ENCODE results near the gene NEIL3. TPM values are rescaled to one million over a fixed set of nuclear protein-coding genes. Genes with fewer than 3 reads are reported as not detected.

The NEIL3 gene
- total RNA-seq, 1 experiment from 2014 or later = 10.2 TPM

- no peaks in the 10 kb centered on the region for H3K36me3 ChIP-seq (ENCODE audit: low read depth, low read length)
Measured at GRCh38 chr4:177267911-177268310, 41.8 kb upstream of the NEIL3 start.

DNA sequence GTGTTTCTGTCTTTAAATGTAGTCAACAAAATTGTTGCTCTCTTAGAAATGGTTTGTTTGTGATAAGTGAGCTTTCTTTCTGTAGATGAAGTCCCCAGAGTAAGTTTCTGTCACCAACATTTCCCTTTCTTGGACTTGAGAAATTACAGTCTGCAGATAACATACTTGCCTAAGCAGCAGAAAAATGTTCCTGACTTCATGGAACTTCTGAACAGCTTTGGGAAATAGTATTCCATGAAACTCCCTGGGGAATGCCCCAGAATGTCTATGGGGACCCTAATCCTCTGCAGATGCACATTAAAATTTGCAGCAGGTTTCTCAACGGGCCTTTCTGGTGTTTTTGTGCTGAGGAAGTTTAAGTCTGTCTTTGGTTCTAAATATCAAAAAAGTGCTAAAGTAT lies 38.6 kb upstream of the NEIL3 start:
- Histone ChIP-seq H3K9me3 (ENCODE audit: low read length) (no peaks in the 10 kb centered on the region), H3K36me3 (ENCODE audit: low read depth, low read length) (no peaks in the 10 kb centered on the region), H3K9me2 (replicated peaks; ENCODE audit: low read length) (no peaks in the 10 kb centered on the region), H2AFZ (ENCODE audit: low read length) (0 out of 2 replicates have a peak overlapping the region, but pooled peaks have one; percentile 18), H3K4me3 (ENCODE audit: low read length) (no peak overlapping the region), H4K20me1 (ENCODE audit: low read length) (no peaks in the 10 kb centered on the region), H3K4me1 (ENCODE audit: insufficient read depth, low read length) (no peaks in the 10 kb centered on the region), H3K27ac (ENCODE audit: low read length) (no peak overlapping the region), H3K27me3 (ENCODE audit: low read length) (no peaks in the 10 kb centered on the region), H3F3A (ENCODE audit: low read length, unreplicated experiment) (no peaks in the 10 kb centered on the region), H3K79me2 (ENCODE audit: low read length) (no peaks in the 10 kb centered on the region), H3K4me2 (ENCODE audit: low read length) (no peak overlapping the region), H3K9ac (ENCODE audit: low read length) (no peak overlapping the region)
- ChIA-PET CTCF (no interaction called here), POLR2A (ENCODE audit: unreplicated experiment) (no interaction called here)
- intact Hi-C loops (cut with micrococcal nuclease) = no loop called here
- TF ChIP-seq, protein P1, sequence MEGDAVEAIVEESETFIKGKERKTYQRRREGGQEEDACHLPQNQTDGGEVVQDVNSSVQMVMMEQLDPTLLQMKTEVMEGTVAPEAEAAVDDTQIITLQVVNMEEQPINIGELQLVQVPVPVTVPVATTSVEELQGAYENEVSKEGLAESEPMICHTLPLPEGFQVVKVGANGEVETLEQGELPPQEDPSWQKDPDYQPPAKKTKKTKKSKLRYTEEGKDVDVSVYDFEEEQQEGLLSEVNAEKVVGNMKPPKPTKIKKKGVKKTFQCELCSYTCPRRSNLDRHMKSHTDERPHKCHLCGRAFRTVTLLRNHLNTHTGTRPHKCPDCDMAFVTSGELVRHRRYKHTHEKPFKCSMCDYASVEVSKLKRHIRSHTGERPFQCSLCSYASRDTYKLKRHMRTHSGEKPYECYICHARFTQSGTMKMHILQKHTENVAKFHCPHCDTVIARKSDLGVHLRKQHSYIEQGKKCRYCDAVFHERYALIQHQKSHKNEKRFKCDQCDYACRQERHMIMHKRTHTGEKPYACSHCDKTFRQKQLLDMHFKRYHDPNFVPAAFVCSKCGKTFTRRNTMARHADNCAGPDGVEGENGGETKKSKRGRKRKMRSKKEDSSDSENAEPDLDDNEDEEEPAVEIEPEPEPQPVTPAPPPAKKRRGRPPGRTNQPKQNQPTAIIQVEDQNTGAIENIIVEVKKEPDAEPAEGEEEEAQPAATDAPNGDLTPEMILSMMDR (conservative IDR thresholded peaks at IDR 0.05; ENCODE audit: low read depth, low read length) = no peak
- TF ChIP-seq EZH2 (IDR thresholded peaks at IDR 0.05; ENCODE audit: low read length, unreplicated experiment) (no peak), EZH2phosphoT487 (IDR thresholded peaks at IDR 0.05; ENCODE audit: borderline replicate concordance, low read length) (no peak)
- no peak for ATAC-seq
- DNase-seq = no peak
- no TSS peak for BruUV-seq (replicated peaks)

More at GRCh38 chr4:177267911-177268310, 41.8 kb upstream of the NEIL3 start:
- POLR2A ChIA-PET (ENCODE audit: unreplicated experiment) = no interaction called here
- CTCF ChIA-PET = no interaction called here
- ATAC-seq = no peak
- Histone ChIP-seq H4K20me1 (ENCODE audit: low read length) (no peaks in the 10 kb centered on the region), H3K27me3 (ENCODE audit: low read length) (no peaks in the 10 kb centered on the region), H3F3A (ENCODE audit: low read length, unreplicated experiment) (no peaks in the 10 kb centered on the region), H3K4me2 (ENCODE audit: low read length) (no peak overlapping the region), H2AFZ (ENCODE audit: low read length) (no peak overlapping the region), H3K9ac (ENCODE audit: low read length) (no peak overlapping the region), H3K4me1 (ENCODE audit: insufficient read depth, low read length) (no peaks in the 10 kb centered on the region), H3K9me3 (ENCODE audit: low read length) (no peaks in the 10 kb centered on the region), H3K4me3 (ENCODE audit: low read length) (no peak overlapping the region), H3K79me2 (ENCODE audit: low read length) (no peaks in the 10 kb centered on the region), H3K27ac (ENCODE audit: low read length) (no peak overlapping the region), H3K9me2 (replicated peaks; ENCODE audit: low read length) (no peaks in the 10 kb centered on the region)
- DNase-seq = no peak
- no TSS peak for BruUV-seq (replicated peaks)
- TF ChIP-seq, protein P1 (conservative IDR thresholded peaks at IDR 0.05; ENCODE audit: low read depth, low read length) = no peak
- TF ChIP-seq EZH2phosphoT487 (IDR thresholded peaks at IDR 0.05; ENCODE audit: borderline replicate concordance, low read length) (no peak), EZH2 (IDR thresholded peaks at IDR 0.05; ENCODE audit: low read length, unreplicated experiment) (no peak)
- intact Hi-C loops (cut with micrococcal nuclease) = no loop called here

DNA sequence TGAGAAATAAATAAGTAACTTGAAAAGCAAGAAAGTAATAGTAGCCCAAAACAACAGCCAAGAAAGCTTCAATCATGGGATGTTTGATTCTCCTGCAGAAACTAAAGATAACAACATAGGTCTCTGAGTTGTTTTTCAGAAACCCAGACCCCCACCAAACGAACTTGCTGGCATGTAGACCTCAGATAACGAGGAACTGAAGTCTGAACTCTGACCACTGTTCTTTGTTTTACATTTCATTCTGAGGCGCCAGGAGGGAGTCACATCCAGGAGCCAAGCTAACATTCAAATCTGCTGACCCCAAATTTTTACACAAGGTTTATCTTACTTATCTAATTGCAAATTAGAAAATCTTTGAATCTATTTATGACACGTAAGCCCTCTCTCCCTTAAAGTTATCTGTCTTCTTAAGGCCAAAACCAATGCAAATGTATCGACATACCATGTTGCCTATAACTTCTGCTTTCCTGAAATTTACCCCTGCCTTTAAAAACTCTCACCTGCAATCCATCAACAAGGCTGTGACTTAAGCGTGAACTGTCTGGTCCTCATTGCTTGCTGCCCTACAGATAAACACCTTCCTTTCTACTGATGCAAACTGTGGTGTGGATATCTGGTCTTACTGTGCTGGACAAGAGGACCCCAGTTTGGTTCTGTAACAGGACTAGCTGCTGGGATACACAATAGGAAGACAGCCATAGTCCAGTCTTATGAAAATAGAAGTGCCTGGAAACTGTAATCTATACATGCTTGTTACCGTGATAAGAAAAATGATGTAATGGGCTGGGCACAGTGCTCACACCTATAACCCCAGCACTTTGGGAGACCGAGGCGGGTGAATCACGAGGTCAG lies 37.5 kb upstream of the NEIL3 start:
- POLR2A ChIA-PET (ENCODE audit: unreplicated experiment) = no interaction called here

More for the DNA sequence above, 37.5 kb upstream of the NEIL3 start:
- Histone ChIP-seq H3K27ac (ENCODE audit: low read length) (no peak overlapping the region), H4K20me1 (ENCODE audit: low read length) (no peaks in the 10 kb centered on the region), H3K79me2 (ENCODE audit: low read length) (no peaks in the 10 kb centered on the region), H3K4me1 (ENCODE audit: insufficient read depth, low read length) (no peaks in the 10 kb centered on the region), H3K4me2 (ENCODE audit: low read length) (no peak overlapping the region), H3K4me3 (ENCODE audit: low read length) (no peak overlapping the region), H3K9ac (ENCODE audit: low read length) (no peak overlapping the region), H3K9me3 (ENCODE audit: low read length) (no peaks in the 10 kb centered on the region), H3K27me3 (ENCODE audit: low read length) (no peaks in the 10 kb centered on the region), H3F3A (ENCODE audit: low read length, unreplicated experiment) (no peaks in the 10 kb centered on the region), H3K36me3 (ENCODE audit: low read depth, low read length) (no peaks in the 10 kb centered on the region), H2AFZ (ENCODE audit: low read length) (no peak overlapping the region), H3K9me2 (replicated peaks; ENCODE audit: low read length) (no peaks in the 10 kb centered on the region)
- BruUV-seq (replicated peaks) = no TSS peak
- CTCF ChIA-PET = no interaction called here
- TF ChIP-seq, protein P1 (conservative IDR thresholded peaks at IDR 0.05; ENCODE audit: low read depth, low read length) = no peak
- TF ChIP-seq EZH2 (IDR thresholded peaks at IDR 0.05; ENCODE audit: low read length, unreplicated experiment) (no peak), EZH2phosphoT487 (IDR thresholded peaks at IDR 0.05; ENCODE audit: borderline replicate concordance, low read length) (no peak)
- no peak for DNase-seq
- intact Hi-C loops (cut with micrococcal nuclease) = no loop called here
- no peak for ATAC-seq
